ENCODE measurements around the gene KLF11. TPM values are rescaled to one million over a fixed set of nuclear protein-coding genes. Genes with fewer than 3 reads are reported as not detected.
"Not testable (repeated sequence)": the region's sequence is repeated elsewhere in the genome, so short reads cannot be mapped to it uniquely, and the experiment has no call there.

KLF11 gene
- total RNA-seq, 1 donor from 2014 or later: 20.9 TPM

GRCh38 chr2:10085043-10085667 is 41.8 kb downstream of the KLF11 start:
- DNase-seq: no peak

GRCh38 chr2:10085668-10086059 is 42.3 kb downstream of the KLF11 start:
- no peak for DNase-seq

- no peak for DNase-seq
Observed at GRCh38 chr2:10086950-10087349, 43.6 kb downstream of the KLF11 start.

GRCh38 chr2:10087360-10087759 is 44.0 kb downstream of the KLF11 start:
- DNase-seq: peak; percentile 50

- DNase-seq: no peak
Observed at GRCh38 chr2:10089565-10090190, 46.3 kb downstream of the KLF11 start.

- no peak for DNase-seq
Observed at GRCh38 chr2:10091182-10091888, 48.0 kb downstream of the KLF11 start.

GRCh38 chr2:10091889-10092244 is 48.5 kb downstream of the KLF11 start:
- DNase-seq: not testable (repeated sequence)

- no peak for DNase-seq
Observed at GRCh38 chr2:10094271-10094814, 51.0 kb downstream of the KLF11 start.

- DNase-seq: no peak
Observed at GRCh38 chr2:10095175-10095574, 51.8 kb downstream of the KLF11 start.

- no peak for DNase-seq
Observed at GRCh38 chr2:10096641-10097040, 53.3 kb downstream of the KLF11 start.

- peak; percentile 74 for DNase-seq
Observed at GRCh38 chr2:10097352-10098148, 54.2 kb downstream of the KLF11 start.

- DNase-seq: no peak
Observed at GRCh38 chr2:10101491-10101890, 58.1 kb downstream of the KLF11 start.

GRCh38 chr2:10103179-10103578 is 59.8 kb downstream of the KLF11 start:
- DNase-seq: no peak

Small RNA genes within 50 kb of the gene (small RNA-seq; reads per million reads assigned to genes)
- not detected for gene RF00568 (ENCODE audit: low replicate concordance)

Other genes starting within 250 kb of the KLF11 start
- gene TAF1B, start 200.1 kb upstream of the KLF11 start, total RNA-seq: 38.1 TPM
- gene GRHL1, start 91.9 kb upstream of the KLF11 start, total RNA-seq: 50.3 TPM
- gene CYS1, start 36.9 kb downstream of the KLF11 start, total RNA-seq: 5.4 TPM
- 20.3 TPM for gene RRM2, start 79.2 kb downstream of the KLF11 start, total RNA-seq